K562 (cell line): ENCODE measurements around the gene NUDT15. TPM values are rescaled to one million over a fixed set of nuclear protein-coding genes. Genes with fewer than 3 reads are reported as not detected.

Experiments
- BACH1 ChIP-seq: fragments of 200-800 bp; sonication (Bioruptor generic); IDR thresholded peaks from 2 replicates; pipeline ENCODE4 v1.6.1; 2016; ENCODE audit warnings: missing genetic modification characterization, missing compliant biosample characterization
- CBFB ChIP-seq: sonication (generic); formaldehyde crosslinking; IDR thresholded peaks from 2 replicates; pipeline ENCODE4 v1.4.0; 2020; ENCODE audit warnings: mild to moderate bottlenecking, missing genetic modification reagents
- E2F3 ChIP-seq: fragments of 250-450 bp; sonication (Bioruptor Pico); IDR thresholded peaks from 2 replicates; pipeline ENCODE4 v1.4.0; 2020; ENCODE audit warnings: mild to moderate bottlenecking
- ETV1 ChIP-seq: fragments of 450-650 bp; conservative IDR thresholded peaks from 2 replicates; pipeline ENCODE4 v1.6.1; 2016; ENCODE audit warnings: missing genetic modification characterization, control low read depth, low read depth, missing compliant biosample characterization
- GATAD2B ChIP-seq: fragments of 450-650 bp; IDR thresholded peaks from 2 replicates; pipeline ENCODE4 v1.6.1; 2017; ENCODE audit warnings: mild to moderate bottlenecking, borderline replicate concordance
- HNRNPK ChIP-seq: fragments of 200-400 bp; formaldehyde crosslinking; IDR thresholded peaks from one replicate; pipeline ENCODE4 v1.6.1; 2018; ENCODE audit warnings: mild to moderate bottlenecking, low read depth, low read length; ENCODE audit not compliant: poor library complexity, severe bottlenecking
- L3MBTL2 ChIP-seq: fragments of 450-650 bp; IDR thresholded peaks from 2 replicates; pipeline ENCODE4 v1.6.1; 2016; ENCODE audit warnings: mild to moderate bottlenecking, moderate library complexity
- NBN ChIP-seq: fragments of 450-650 bp; IDR thresholded peaks from 2 replicates; pipeline ENCODE4 v1.6.1; 2016; ENCODE audit warnings: low read depth, mild to moderate bottlenecking
- NCOA6 ChIP-seq: fragments of 450-650 bp; IDR thresholded peaks from 2 replicates; pipeline ENCODE4 v1.6.1; 2017; ENCODE audit warnings: mild to moderate bottlenecking
- SMAD3 ChIP-seq: fragments of 450-650 bp; formaldehyde crosslinking; conservative IDR thresholded peaks from 2 replicates; pipeline ENCODE4 v1.4.0; 2020; ENCODE audit warnings: mild to moderate bottlenecking
- ZNF444 ChIP-seq: fragments of 250-450 bp; sonication (Bioruptor Pico); IDR thresholded peaks from 2 replicates; pipeline ENCODE4 v1.4.0; 2020; ENCODE audit warnings: mild to moderate bottlenecking, moderate library complexity
- polyA plus RNA-seq, 8 experiments: library from polyadenylated mRNA; depleted of rRNA in 4 of 8; stranded (reverse) in 5 of 8; unstranded in 3 of 8; fragments of >200 nt; fragmentation: Nextera tagmentation in 2 of 8; fragmentation: Illumina TruSeq in 1 of 8; extraction: Ambion mirVana in 2 of 8; extraction: Trizol in 1 of 8; gene quantifications; 2 replicates each; pipeline versions ENCODE4 v1.2.1 to v1.2.3, GENCODE V29; 2011 to 2014; ENCODE audit warnings: inconsistent platforms in 1 of 8, missing spikeins in 1 of 8
- total RNA-seq, 7 experiments: library from RNA; depleted of rRNA in 6 of 7; stranded (reverse); fragments of >200 nt in 6 of 7; fragmentation: Illumina TruSeq in 2 of 7; extraction: Trizol in 2 of 7; gene quantifications; 2 replicates each; pipeline versions ENCODE4 v1.2.1 to v1.2.3, GENCODE V29; 2011 to 2021; ENCODE audit warnings: low replicate concordance in 1 of 7
- TF ChIP-seq, protein P1 (sequence below): conservative IDR thresholded peaks from 2 replicates; pipeline ENCODE4 v1.6.1; 2011; ENCODE audit warnings: low read depth, mild to moderate bottlenecking, low read length; ENCODE audit not compliant: control insufficient read depth
- TF ChIP-seq, protein P2 (sequence below): fragments of 250-450 bp; sonication (Bioruptor Pico); IDR thresholded peaks from 2 replicates; pipeline ENCODE4 v1.9.0; 2021; ENCODE audit warnings: mild to moderate bottlenecking, inconsistent platforms
- TF ChIP-seq, protein P3 (sequence below): sonication (generic); formaldehyde crosslinking; IDR thresholded peaks from 2 replicates; pipeline ENCODE4 v1.8.1; 2023; ENCODE audit warnings: missing genetic modification reagents, mild to moderate bottlenecking, borderline replicate concordance
- TF ChIP-seq, protein P4 (sequence below): IDR thresholded peaks from 2 replicates; pipeline ENCODE4 v1.6.1; 2016; ENCODE audit warnings: missing genetic modification characterization, missing compliant biosample characterization
- TF ChIP-seq, protein P5 (sequence below), 2 experiments: fragments of 250-450 bp in 1 of 2; fragments of 450-650 bp in 1 of 2; sonication (Bioruptor Pico) in 1 of 2; IDR thresholded peaks; 2 replicates each; pipeline versions ENCODE4 v1.6.1 to v1.8.0; 2016 to 2021; ENCODE audit warnings: mild to moderate bottlenecking in 2 of 2, moderate library complexity in 2 of 2, missing compliant biosample characterization in 1 of 2, missing genetic modification characterization in 1 of 2

NUDT15 gene
- total and polyA plus RNA-seq, 9 of the 15 experiments (the other 6 are each of a cell fraction or from before 2014, with no cell fraction given): 14.2 to 26.9 (median 21.6) TPM

DNA sequence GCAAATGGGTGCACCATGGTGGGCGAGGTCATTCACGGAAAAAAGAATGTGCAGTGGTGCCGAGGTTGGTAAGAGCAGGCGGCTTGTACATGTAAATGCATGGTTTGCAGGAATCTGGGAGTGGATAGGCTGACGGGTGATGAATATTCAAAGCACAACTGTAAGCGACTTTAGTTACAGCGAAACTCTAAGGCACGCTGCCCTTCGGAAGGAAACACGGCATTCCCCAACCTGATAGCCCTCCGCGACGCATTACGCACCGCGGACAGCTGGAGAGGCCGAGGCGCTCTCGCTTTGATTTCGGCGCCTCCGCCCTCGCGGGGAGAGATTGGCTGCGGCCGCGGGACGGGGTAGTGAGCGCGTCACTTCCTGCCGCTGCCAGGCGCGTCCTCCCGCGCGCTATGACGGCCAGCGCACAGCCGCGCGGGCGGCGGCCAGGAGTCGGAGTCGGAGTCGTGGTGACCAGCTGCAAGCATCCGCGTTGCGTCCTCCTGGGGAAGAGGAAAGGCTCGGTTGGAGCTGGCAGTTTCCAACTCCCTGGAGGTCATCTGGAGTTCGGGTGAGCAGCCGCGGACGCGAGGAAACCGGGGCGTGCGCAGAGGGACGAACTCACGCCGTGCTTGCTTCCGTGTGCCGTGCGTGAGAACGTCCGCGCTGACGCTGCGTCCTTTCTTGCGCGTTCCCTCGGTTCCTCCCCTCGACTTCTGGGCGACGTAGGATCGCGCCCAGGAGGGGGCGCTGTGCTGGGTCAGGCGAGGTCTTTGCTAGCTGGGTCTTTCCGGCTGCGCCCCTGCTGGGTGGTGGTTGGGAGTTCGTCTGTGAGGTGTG is at the start of gene NUDT15 (continued):
- TF ChIP-seq, protein P1, sequence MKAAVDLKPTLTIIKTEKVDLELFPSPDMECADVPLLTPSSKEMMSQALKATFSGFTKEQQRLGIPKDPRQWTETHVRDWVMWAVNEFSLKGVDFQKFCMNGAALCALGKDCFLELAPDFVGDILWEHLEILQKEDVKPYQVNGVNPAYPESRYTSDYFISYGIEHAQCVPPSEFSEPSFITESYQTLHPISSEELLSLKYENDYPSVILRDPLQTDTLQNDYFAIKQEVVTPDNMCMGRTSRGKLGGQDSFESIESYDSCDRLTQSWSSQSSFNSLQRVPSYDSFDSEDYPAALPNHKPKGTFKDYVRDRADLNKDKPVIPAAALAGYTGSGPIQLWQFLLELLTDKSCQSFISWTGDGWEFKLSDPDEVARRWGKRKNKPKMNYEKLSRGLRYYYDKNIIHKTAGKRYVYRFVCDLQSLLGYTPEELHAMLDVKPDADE: peak; percentile 75; the same call in 1 of the 2 replicates
- TF ChIP-seq, protein P2, sequence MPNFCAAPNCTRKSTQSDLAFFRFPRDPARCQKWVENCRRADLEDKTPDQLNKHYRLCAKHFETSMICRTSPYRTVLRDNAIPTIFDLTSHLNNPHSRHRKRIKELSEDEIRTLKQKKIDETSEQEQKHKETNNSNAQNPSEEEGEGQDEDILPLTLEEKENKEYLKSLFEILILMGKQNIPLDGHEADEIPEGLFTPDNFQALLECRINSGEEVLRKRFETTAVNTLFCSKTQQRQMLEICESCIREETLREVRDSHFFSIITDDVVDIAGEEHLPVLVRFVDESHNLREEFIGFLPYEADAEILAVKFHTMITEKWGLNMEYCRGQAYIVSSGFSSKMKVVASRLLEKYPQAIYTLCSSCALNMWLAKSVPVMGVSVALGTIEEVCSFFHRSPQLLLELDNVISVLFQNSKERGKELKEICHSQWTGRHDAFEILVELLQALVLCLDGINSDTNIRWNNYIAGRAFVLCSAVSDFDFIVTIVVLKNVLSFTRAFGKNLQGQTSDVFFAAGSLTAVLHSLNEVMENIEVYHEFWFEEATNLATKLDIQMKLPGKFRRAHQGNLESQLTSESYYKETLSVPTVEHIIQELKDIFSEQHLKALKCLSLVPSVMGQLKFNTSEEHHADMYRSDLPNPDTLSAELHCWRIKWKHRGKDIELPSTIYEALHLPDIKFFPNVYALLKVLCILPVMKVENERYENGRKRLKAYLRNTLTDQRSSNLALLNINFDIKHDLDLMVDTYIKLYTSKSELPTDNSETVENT (CRISPR knock-in tag): no peak
- TF ChIP-seq ZNF444 (CRISPR knock-in tag) (no peak), ETV1 (tag) (peak; percentile 71), E2F3 (CRISPR knock-in tag) (peak; percentile 71; the same call in 1 of the 2 replicates), BACH1 (tag) (no peak), NCOA6 (peak; percentile 93), SMAD3 (CRISPR knock-in tag) (no peak), GATAD2B (peak; percentile 37; the same call in 1 of the 2 replicates), L3MBTL2 (peak; percentile 90), HNRNPK (no peak), NBN (no peak), CBFB (CRISPR knock-in tag) (peak; percentile 54; the same call in 1 of the 2 replicates)
- TF ChIP-seq, protein P3, sequence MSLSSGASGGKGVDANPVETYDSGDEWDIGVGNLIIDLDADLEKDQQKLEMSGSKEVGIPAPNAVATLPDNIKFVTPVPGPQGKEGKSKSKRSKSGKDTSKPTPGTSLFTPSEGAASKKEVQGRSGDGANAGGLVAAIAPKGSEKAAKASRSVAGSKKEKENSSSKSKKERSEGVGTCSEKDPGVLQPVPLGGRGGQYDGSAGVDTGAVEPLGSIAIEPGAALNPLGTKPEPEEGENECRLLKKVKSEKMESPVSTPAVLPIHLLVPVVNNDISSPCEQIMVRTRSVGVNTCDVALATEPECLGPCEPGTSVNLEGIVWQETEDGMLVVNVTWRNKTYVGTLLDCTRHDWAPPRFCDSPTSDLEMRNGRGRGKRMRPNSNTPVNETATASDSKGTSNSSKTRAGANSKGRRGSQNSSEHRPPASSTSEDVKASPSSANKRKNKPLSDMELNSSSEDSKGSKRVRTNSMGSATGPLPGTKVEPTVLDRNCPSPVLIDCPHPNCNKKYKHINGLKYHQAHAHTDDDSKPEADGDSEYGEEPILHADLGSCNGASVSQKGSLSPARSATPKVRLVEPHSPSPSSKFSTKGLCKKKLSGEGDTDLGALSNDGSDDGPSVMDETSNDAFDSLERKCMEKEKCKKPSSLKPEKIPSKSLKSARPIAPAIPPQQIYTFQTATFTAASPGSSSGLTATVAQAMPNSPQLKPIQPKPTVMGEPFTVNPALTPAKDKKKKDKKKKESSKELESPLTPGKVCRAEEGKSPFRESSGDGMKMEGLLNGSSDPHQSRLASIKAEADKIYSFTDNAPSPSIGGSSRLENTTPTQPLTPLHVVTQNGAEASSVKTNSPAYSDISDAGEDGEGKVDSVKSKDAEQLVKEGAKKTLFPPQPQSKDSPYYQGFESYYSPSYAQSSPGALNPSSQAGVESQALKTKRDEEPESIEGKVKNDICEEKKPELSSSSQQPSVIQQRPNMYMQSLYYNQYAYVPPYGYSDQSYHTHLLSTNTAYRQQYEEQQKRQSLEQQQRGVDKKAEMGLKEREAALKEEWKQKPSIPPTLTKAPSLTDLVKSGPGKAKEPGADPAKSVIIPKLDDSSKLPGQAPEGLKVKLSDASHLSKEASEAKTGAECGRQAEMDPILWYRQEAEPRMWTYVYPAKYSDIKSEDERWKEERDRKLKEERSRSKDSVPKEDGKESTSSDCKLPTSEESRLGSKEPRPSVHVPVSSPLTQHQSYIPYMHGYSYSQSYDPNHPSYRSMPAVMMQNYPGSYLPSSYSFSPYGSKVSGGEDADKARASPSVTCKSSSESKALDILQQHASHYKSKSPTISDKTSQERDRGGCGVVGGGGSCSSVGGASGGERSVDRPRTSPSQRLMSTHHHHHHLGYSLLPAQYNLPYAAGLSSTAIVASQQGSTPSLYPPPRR (CRISPR knock-in tag): 0 out of 2 replicates have a peak, but pooled peaks have one; percentile 74
- TF ChIP-seq, protein P4, sequence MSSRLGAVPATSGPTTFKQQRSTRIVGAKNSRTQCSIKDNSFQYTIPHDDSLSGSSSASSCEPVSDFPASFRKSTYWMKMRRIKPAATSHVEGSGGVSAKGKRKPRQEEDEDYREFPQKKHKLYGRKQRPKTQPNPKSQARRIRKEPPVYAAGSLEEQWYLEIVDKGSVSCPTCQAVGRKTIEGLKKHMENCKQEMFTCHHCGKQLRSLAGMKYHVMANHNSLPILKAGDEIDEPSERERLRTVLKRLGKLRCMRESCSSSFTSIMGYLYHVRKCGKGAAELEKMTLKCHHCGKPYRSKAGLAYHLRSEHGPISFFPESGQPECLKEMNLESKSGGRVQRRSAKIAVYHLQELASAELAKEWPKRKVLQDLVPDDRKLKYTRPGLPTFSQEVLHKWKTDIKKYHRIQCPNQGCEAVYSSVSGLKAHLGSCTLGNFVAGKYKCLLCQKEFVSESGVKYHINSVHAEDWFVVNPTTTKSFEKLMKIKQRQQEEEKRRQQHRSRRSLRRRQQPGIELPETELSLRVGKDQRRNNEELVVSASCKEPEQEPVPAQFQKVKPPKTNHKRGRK: no peak
- TF ChIP-seq, protein P5, sequence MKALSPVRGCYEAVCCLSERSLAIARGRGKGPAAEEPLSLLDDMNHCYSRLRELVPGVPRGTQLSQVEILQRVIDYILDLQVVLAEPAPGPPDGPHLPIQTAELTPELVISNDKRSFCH (CRISPR knock-in tag; IDR thresholded peaks at IDR 0.05): no peak
- TF ChIP-seq, protein P5 (tag; IDR thresholded peaks at IDR 0.05): no peak
